ENCODE measurements around the gene EEF1AKMT4. TPM values are rescaled to one million over a fixed set of nuclear protein-coding genes. Genes with fewer than 3 reads are reported as not detected.

EEF1AKMT4 gene
- total and polyA plus RNA-seq, 2 of the 4 experiments (the other 2 are of a cell fraction): 2.9 to 3.6 TPM

DNA sequence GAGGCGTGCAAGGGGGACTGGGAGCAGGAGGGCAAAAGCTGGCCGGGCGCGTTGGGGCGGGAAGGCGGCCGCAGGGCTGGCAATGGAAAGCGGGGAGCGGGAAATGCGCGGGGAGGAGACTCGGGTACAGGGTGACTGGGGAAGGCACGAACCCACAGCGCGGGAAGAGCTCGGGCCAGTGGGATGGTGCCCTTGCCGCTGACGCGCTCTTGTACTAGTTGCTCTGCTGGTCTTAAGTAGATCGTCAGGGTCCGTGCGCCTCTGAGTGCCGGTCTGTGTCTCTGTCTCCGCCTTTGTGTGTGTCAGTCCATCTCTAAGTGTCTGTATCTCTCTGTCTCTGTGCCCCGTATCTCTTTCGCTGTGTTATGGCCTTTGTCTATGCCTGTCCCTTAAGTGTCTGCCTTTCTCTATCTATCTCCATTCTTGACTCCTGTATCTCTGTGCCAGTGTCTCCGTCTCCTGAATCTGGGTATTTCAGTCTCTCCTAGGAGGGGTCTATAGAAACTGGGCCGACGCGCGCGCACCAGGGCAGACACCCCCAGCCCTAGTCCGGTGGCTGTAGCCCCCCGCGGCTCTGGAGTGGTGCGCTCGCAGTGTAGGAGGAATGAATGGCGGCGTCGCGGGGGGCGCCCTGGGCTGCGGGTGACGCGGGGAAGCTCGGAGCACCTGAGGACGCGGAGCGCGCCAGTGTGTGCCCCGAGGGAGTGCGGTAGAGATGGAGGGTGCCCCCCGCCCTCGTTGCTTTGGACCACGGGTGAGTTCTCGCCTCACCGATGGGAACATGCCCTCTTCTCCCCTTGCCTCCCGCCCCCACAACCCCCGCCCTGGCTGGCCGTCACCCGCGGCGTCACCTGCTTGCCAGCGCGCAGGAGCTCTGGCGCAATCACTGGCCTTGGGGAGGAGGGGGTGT, 12.6 kb downstream of the EEF1AKMT4 start:
- H3K27ac ChIP-seq (ENCODE audit: insufficient read depth, low read length): no peak overlapping the region
- H3K79me1 ChIP-seq (ENCODE audit: low read depth in 1 of 2, low read length in 2 of 2): no peaks in the 10 kb centered on the region
- peak overlapping the region; percentile 24; the same call in 1 of the 2 replicates for H3K23ac ChIP-seq (ENCODE audit: low read depth, low read length)
- TF ChIP-seq MAFK (IDR thresholded peaks at IDR 0.05; ENCODE audit: low read depth, low read length): no peak
- TF ChIP-seq CEBPB (IDR thresholded peaks at IDR 0.05; ENCODE audit: low read depth, low read length): peak; percentile 51
- no peak overlapping the region for H4K5ac ChIP-seq (ENCODE audit: low read depth, low read length)
- peaks cover 37% of the 10 kb centered on the region for H3K27me3 ChIP-seq (ENCODE audit: control insufficient read depth, insufficient read depth, low read length)
- DNase-seq (peak; percentile 24), ATAC-seq (ENCODE audit: low read depth) (peak; percentile 32)
- dilution Hi-C loops (cut with HindIII; ENCODE audit: low sequenced_read_pairs, unreplicated experiment) (no loop called here), in situ Hi-C loops (cut with MboI; ENCODE audit: low sequenced_read_pairs) (loop anchor here (25.0 kb wide), 1 partner anchor 800 kb away; no protein-coding TSS in a partner anchor), intact Hi-C loops (cut with micrococcal nuclease) (no loop called here)
- H2BK120ac ChIP-seq (ENCODE audit: low read depth, low read length): no peak overlapping the region
- peak overlapping the region; percentile 88 for H2AFZ ChIP-seq (replicated peaks; ENCODE audit: low read length, poor library complexity)
- POLR2A ChIA-PET (ENCODE audit: unreplicated experiment): interaction anchor here (0.7 kb wide), 1 partner anchor 12 kb away, joined by 16 read pairs; no protein-coding TSS in a partner anchor
- no peak overlapping the region for H2BK15ac ChIP-seq (ENCODE audit: low read depth, low read length)
- H2BK20ac ChIP-seq (ENCODE audit: low read depth, low read length): no peak overlapping the region
- no peak overlapping the region for H3K4ac ChIP-seq (ENCODE audit: low read depth, low read length)
- H3K56ac ChIP-seq (ENCODE audit: extremely low read depth, insufficient read depth, low read length): no peak overlapping the region
- no peak overlapping the region for H3K18ac ChIP-seq (ENCODE audit: low read depth, low read length)
- H3K36me3 ChIP-seq (ENCODE audit: control insufficient read depth, insufficient read depth, low read length): 0 out of 2 replicates have a peak, but pooled peaks cover 2% of the 10 kb centered on the region
- peak overlapping the region; percentile 80 for H3K4me2 ChIP-seq (ENCODE audit: low read depth, low read length)
- no peak overlapping the region for H2AK9ac ChIP-seq (replicated peaks; ENCODE audit: low read depth, low read length, poor library complexity)
- no peak overlapping the region for H2AK5ac ChIP-seq (ENCODE audit: low read depth, low read length)
- H3K4me1 ChIP-seq (ENCODE audit: control insufficient read depth, insufficient read depth, low read length): peaks cover 2% of the 10 kb centered on the region; the same call in 1 of the 2 replicates
- BruUV-seq (replicated peaks): no TSS peak
- H3K4me3 ChIP-seq (ENCODE audit: insufficient read depth, low read depth, low read length): peak overlapping the region; percentile 55
- H4K8ac ChIP-seq (ENCODE audit: low read depth in 2 of 2, low read length in 2 of 2): no peak overlapping the region
- H3K14ac ChIP-seq (replicated peaks; ENCODE audit: low read depth, low read length): no peak overlapping the region
- no peak overlapping the region for H3K9ac ChIP-seq (ENCODE audit: low read depth, low read length)
- no peaks in the 10 kb centered on the region for H3K9me3 ChIP-seq (ENCODE audit: control insufficient read depth, insufficient read depth, low read length)
- peaks cover 8% of the 10 kb centered on the region for H4K20me1 ChIP-seq (ENCODE audit: insufficient read depth, low read length)
- H3K9me1 ChIP-seq (ENCODE audit: insufficient read depth, low read length): no peaks in the 10 kb centered on the region
- H2BK5ac ChIP-seq (ENCODE audit: low read depth, low read length, poor library complexity, severe bottlenecking): no peak overlapping the region
- CTCF ChIA-PET: no interaction called here
- 2% methylated on average over 24 of the region's 66 CpGs; no CpG with 5 or more reads in 1 of the 2 experiments for WGBS, 2 experiments (ENCODE audit: extremely low coverage in 2 of 2, insufficient read length in 1 of 2)
- H4K91ac ChIP-seq (ENCODE audit: insufficient read depth, low read depth, low read length): no peak overlapping the region

Measured in IMR-90 (cell line).